Astrocyte of the cerebellum (primary cell): Measurements from ENCODE around the gene DUSP15.

ENCODE experiments used
- DNase-seq: peaks from one replicate; pipeline ENCODE4 v3.0.0-alpha.2; 2011; ENCODE audit warnings: low read depth
- H3K4me3 ChIP-seq: 2 replicates; pipeline ENCODE4 v1.5.1; 2011; ENCODE audit warnings: mild to moderate bottlenecking, low read depth, low read length, moderate library complexity
- in situ Hi-C: cut with HindIII; loops from 2 replicates; pipeline ENCODE4 v1.10.0; 2017; ENCODE audit warnings: low sequenced_read_pairs
- TF ChIP-seq, protein P1 (sequence below): IDR thresholded peaks from 2 replicates; pipeline ENCODE4 v1.5.1; 2012; ENCODE audit warnings: low read length, low read depth, moderate library complexity, mild to moderate bottlenecking; ENCODE audit errors: missing control alignments

DUSP15 gene

DNA sequence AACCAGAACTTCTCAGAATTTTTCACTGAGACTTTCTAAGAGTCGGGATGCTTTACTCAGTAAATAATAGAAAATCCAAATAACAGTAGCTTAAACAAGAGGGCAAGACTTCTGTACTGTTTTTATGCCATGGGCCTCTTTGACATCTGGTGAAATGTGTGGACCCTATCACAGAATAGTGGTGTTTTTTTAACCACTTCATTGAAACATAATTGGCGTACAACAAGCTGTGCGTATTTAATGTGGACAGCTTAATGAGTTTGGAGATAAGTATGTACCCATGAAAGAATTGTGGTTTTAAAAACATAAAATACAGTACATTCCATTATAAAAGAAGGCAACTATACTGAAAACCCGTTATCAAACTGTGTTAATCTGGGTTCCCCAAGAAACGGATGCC is 43.8 kb upstream of the DUSP15 start:
- in situ Hi-C loops = no loop called here
- no peak overlapping the region for H3K4me3 ChIP-seq

GRCh38 chr20:31913431-31914157 is 43.3 kb upstream of the DUSP15 start:
- H3K4me3 ChIP-seq = no peak overlapping the region
- in situ Hi-C loops = no loop called here
- DNase-seq = no peak
- TF ChIP-seq, protein P1, sequence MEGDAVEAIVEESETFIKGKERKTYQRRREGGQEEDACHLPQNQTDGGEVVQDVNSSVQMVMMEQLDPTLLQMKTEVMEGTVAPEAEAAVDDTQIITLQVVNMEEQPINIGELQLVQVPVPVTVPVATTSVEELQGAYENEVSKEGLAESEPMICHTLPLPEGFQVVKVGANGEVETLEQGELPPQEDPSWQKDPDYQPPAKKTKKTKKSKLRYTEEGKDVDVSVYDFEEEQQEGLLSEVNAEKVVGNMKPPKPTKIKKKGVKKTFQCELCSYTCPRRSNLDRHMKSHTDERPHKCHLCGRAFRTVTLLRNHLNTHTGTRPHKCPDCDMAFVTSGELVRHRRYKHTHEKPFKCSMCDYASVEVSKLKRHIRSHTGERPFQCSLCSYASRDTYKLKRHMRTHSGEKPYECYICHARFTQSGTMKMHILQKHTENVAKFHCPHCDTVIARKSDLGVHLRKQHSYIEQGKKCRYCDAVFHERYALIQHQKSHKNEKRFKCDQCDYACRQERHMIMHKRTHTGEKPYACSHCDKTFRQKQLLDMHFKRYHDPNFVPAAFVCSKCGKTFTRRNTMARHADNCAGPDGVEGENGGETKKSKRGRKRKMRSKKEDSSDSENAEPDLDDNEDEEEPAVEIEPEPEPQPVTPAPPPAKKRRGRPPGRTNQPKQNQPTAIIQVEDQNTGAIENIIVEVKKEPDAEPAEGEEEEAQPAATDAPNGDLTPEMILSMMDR = no peak

More for the DNA sequence above, 43.8 kb upstream of the DUSP15 start:
- no peak for DNase-seq
- TF ChIP-seq, protein P1 = no peak

GRCh38 chr20:31910071-31910803 is 39.9 kb upstream of the DUSP15 start:
- in situ Hi-C loops = no loop called here
- H3K4me3 ChIP-seq = no peak overlapping the region
- DNase-seq = no peak
- TF ChIP-seq, protein P1 = no peak

GRCh38 chr20:31909253-31910070 is 39.1 kb upstream of the DUSP15 start:
- in situ Hi-C loops = no loop called here
- no peak overlapping the region for H3K4me3 ChIP-seq
- TF ChIP-seq, protein P1 = no peak
- no peak for DNase-seq

- TF ChIP-seq, protein P1 = no peak
- in situ Hi-C loops = no loop called here
- no peak for DNase-seq
- no peak overlapping the region for H3K4me3 ChIP-seq
Observed at GRCh38 chr20:31908424-31908823, 38.1 kb upstream of the DUSP15 start.

GRCh38 chr20:31908016-31908415 is 37.7 kb upstream of the DUSP15 start:
- in situ Hi-C loops = no loop called here
- TF ChIP-seq, protein P1 = no peak
- DNase-seq = no peak
- H3K4me3 ChIP-seq = no peak overlapping the region
